ENCODE measurements around the gene LINGO3. TPM values are rescaled to one million over a fixed set of nuclear protein-coding genes. Genes with fewer than 3 reads are reported as not detected.

LINGO3 gene
- total RNA-seq, 4 donors from 2014 or later: not detected

GRCh38 chr19:2311093-2311492 lies 3.1 kb upstream of the LINGO3 start:
- peaks cover 5 to 26% of the 10 kb centered on the region in 2 donors for H3K27me3 ChIP-seq
- DNase-seq: no peak
- no peak overlapping the region for H3K4me3 ChIP-seq
- H3K9me3 ChIP-seq: peaks cover 0 to 3% of the 10 kb centered on the region in 2 donors
- H3K27ac ChIP-seq: no peak overlapping the region
- H3K36me3 ChIP-seq: no peaks in the 10 kb centered on the region
- intact Hi-C loops (cut with DNase I; ENCODE audit: low total_unique reads): no loop called here
- no peak for TF ChIP-seq CTCF (IDR thresholded peaks at IDR 0.05)
- no peak for TF ChIP-seq POLR2A (IDR thresholded peaks at IDR 0.05)
- H3K4me1 ChIP-seq: no peaks in the 10 kb centered on the region

- H3K4me3 ChIP-seq: no peak overlapping the region
- TF ChIP-seq CTCF (IDR thresholded peaks at IDR 0.05): no peak
- no peak for TF ChIP-seq POLR2A (IDR thresholded peaks at IDR 0.05)
- DNase-seq: no peak
- peaks cover 0 to 3% of the 10 kb centered on the region in 2 donors for H3K9me3 ChIP-seq
- intact Hi-C loops (cut with DNase I; ENCODE audit: low total_unique reads): no loop called here
- H3K4me1 ChIP-seq: no peaks in the 10 kb centered on the region
- no peak overlapping the region for H3K27ac ChIP-seq
- H3K27me3 ChIP-seq: peaks cover 5 to 26% of the 10 kb centered on the region in 2 donors
- no peaks in the 10 kb centered on the region for H3K36me3 ChIP-seq
These were observed 1.9 kb upstream of the LINGO3 start for GRCh38 chr19:2309734-2310362.

GRCh38 chr19:2307518-2308012 lies 389 bp downstream of the LINGO3 start:
- DNase-seq: no peak
- H3K27ac ChIP-seq: no peak overlapping the region
- H3K27me3 ChIP-seq: peaks cover 5 to 19% of the 10 kb centered on the region in 2 donors
- no peak overlapping the region for H3K4me3 ChIP-seq
- TF ChIP-seq CTCF (IDR thresholded peaks at IDR 0.05) (no peak), POLR2A (IDR thresholded peaks at IDR 0.05) (no peak)
- intact Hi-C loops (cut with DNase I; ENCODE audit: low total_unique reads): no loop called here
- H3K9me3 ChIP-seq: no peaks in the 10 kb centered on the region
- H3K36me3 ChIP-seq: no peaks in the 10 kb centered on the region
- no peaks in the 10 kb centered on the region for H3K4me1 ChIP-seq

GRCh38 chr19:2306971-2307370 lies 983 bp downstream of the LINGO3 start:
- Histone ChIP-seq H3K9me3 (no peaks in the 10 kb centered on the region), H3K4me1 (no peaks in the 10 kb centered on the region), H3K27ac (no peak overlapping the region), H3K36me3 (no peaks in the 10 kb centered on the region), H3K4me3 (no peak overlapping the region), H3K27me3 (peaks cover 5 to 17% of the 10 kb centered on the region in 2 donors)
- no peak for DNase-seq
- TF ChIP-seq CTCF (IDR thresholded peaks at IDR 0.05) (no peak), POLR2A (IDR thresholded peaks at IDR 0.05) (no peak)
- intact Hi-C loops (cut with DNase I; ENCODE audit: low total_unique reads): no loop called here

- intact Hi-C loops (cut with DNase I; ENCODE audit: low total_unique reads): no loop called here
- TF ChIP-seq CTCF (IDR thresholded peaks at IDR 0.05): no peak
- TF ChIP-seq POLR2A (IDR thresholded peaks at IDR 0.05): no peak
- H3K27me3 ChIP-seq: peaks cover 5 to 19% of the 10 kb centered on the region in 2 donors
- no peak for DNase-seq
- H3K4me1 ChIP-seq: no peaks in the 10 kb centered on the region
- H3K36me3 ChIP-seq: no peaks in the 10 kb centered on the region
- no peak overlapping the region for H3K4me3 ChIP-seq
- H3K9me3 ChIP-seq: no peaks in the 10 kb centered on the region
- H3K27ac ChIP-seq: no peak overlapping the region
These were observed 1.6 kb downstream of the LINGO3 start for GRCh38 chr19:2306281-2306806.
